CD4-positive, alpha-beta T cell treated with Interleukin-17A for 4 hours (primary cell): ENCODE data around the gene NR6A1.
"Not testable (repeated sequence)": the region's sequence is repeated elsewhere in the genome, so short reads cannot be mapped to it uniquely, and the experiment has no call there.

Experiments used
- DNase-seq: peaks from one replicate; pipeline ENCODE4 v3.0.0-alpha.2; 2020; ENCODE audit warnings: mixed read lengths

NR6A1 gene

DNA sequence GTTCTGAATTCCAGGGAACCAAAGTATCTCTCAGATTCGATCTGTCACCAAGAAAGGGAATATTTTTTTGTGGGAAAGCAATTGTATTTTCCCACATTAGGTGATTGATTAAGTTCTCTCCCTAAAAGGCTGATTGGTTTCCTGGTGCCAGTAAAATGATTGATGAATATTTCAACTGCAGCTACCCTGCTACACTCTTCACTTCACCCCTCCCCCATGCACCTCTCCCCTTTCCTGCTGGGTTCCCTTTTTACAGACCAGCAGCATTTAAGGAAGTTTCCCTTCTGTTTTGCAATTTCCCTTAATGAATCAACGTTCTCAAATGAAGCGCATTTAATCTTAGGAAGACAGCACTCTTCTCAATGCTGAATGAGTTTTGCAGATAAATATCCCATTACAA is 13.1 kb downstream of the NR6A1 start:
- no peak for DNase-seq

- no peak for DNase-seq
Measured at GRCh38 chr9:124757616-124758015, 13.5 kb downstream of the NR6A1 start.

DNA sequence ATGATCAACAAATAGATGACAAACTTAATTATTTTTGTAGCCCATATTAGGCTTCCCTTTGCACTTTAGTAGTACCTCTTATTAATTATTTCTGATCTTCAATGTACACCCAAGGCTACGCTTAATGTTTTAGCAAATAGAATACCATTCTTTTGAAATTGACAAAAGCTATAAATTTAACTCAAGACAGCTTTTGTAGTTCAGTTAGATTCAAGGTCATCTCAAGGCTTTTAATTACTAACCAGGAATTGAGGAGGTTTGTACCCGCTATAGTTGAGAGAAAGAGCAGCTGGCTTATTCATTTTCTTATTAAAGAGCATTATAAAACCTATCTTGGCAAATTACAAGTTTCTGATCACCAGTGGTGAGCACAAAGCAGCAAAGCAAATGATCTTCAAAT is 15.1 kb downstream of the NR6A1 start:
- no peak for DNase-seq

- DNase-seq: no peak
Measured at GRCh38 chr9:124755061-124755460, 16.1 kb downstream of the NR6A1 start.

- DNase-seq: no peak
Measured at GRCh38 chr9:124754289-124754688, 16.8 kb downstream of the NR6A1 start.

GRCh38 chr9:124752967-124753366 is 18.1 kb downstream of the NR6A1 start:
- no peak for DNase-seq

DNA sequence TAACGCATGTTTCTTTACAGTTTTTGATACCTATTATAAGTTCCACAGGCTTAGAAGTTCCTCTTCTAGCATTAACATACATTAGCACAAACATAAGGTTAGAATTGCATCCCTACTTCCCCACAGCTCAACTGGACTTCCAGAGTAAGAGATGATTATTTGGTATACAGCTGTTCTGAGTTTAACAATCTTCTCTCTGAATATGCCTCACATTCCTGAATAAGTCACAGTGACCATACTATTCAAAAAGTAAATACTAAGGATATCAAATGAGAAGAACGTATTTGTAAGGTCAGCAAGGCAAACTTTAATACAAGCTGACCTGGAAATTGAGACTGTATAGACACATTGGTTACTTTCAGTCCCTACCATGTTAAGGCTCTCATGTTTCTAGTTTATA is 21.3 kb downstream of the NR6A1 start:
- DNase-seq: no peak

DNA sequence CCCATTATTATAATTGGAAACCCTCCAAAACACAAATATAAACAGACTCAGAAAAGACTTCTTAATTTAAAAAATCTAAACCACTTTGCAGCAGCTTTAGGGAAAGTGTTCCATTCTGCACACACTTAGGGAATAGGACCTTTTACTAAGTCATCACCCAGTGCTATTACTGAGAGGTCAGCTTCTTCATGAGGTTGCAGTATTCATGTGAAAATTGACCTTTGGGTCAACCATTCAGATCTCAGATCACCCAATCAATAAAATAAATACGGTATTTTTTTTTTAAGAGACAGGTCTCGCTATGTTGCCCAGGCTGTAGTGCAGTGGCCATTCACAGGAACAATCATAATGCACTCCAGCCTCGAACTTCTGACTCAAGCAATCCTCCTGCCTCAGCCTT is 21.8 kb downstream of the NR6A1 start:
- DNase-seq: no peak

GRCh38 chr9:124747065-124747464 is 24.0 kb downstream of the NR6A1 start:
- DNase-seq: no peak

GRCh38 chr9:124743686-124744348 is 27.3 kb downstream of the NR6A1 start:
- DNase-seq: no peak

DNA sequence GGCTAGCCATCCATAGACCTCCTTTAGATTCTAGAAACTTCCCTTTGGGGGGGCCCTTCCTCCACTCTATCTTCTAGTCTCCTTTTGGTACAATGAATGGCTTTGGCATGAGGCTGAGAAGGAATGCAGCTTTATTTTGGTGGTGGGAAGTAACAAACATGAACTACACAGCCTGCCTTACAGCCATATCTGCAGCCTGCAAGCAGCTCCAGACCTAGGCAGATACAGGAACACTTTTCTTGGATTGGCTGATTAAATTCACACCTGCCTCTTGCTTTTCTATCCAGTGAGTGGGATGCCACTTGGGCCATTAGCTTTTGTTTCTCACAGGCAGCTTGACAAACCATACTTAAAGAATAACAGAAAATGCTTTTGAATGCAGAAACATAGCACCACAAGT is 28.2 kb downstream of the NR6A1 start:
- DNase-seq: no peak

- no peak for DNase-seq
Measured at GRCh38 chr9:124741662-124742061, 29.4 kb downstream of the NR6A1 start.

DNA sequence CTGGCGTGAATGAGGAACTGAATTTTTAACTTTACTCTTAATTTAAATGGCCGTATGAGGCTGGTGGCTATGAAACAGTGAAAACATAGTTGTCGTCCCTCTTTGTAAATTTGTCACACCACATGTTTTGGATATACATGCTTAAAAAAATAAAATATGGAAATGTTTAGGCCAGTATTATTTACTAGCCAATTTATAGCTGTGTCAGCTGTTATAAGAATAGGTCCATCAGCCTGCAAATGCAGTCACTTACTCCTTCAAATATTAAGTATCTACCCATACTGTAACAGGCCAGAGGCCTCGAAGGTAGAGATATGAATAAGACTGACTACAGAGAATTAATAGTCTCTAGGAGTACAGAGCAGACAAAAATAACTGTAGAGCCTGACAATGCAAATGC is 30.0 kb downstream of the NR6A1 start:
- no peak for DNase-seq

DNA sequence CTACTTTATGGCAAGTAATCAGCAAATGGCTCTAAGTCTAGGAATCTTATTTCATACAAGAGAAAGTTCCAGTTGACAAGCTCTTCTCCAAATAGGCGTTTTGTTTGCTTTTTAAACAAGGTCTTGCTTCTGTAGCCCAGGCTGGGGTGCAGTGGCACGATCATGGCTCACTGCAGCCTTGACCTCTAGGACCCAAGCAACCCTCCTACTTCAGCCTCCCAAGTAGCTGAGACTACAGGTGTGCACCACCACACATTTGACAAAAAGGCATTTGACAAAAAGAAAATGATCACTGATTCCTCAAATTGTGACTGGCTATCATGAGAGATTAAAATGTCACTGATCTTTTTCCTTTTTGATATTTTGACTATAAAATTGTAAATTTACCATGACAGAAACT is 31.8 kb downstream of the NR6A1 start:
- no peak for DNase-seq

DNA sequence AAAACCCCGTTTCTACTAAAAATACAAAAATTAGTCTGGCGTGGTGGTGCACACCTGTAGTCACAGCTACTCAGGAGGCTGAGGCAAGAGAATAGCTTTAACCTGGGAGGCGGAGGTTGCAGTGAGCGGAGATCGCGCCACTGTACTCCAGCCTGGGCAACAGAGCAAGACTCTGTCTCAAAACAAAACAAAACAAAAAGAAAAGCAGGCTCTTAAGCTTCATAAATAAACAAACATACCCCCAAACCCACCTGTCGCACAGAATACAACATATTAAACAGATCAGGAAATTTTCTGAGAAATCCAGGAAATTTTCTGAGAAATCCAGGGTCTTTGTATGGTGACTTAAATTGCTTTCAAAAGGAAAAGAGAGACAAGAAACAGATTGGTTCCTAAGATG is 33.0 kb downstream of the NR6A1 start:
- DNase-seq: not testable (repeated sequence)

DNA sequence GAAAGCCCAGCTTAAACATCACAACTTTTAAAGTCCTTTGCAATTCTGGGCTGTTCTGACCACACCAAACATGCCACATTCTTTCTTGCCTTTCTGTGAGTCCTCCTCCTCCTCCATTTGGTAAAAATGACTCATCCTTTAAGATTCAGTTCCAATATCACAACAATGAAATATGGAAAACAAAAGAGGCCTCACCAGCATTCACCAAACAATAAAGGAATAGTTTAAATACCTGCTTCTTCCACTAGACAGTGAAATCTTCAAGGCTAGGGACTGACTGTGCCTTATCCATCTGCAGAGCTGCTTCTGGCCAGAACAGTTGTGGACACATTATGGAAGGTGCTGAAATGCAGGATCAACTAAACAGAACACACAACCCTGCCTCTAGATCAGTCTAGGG is 36.0 kb downstream of the NR6A1 start:
- DNase-seq: no peak

DNA sequence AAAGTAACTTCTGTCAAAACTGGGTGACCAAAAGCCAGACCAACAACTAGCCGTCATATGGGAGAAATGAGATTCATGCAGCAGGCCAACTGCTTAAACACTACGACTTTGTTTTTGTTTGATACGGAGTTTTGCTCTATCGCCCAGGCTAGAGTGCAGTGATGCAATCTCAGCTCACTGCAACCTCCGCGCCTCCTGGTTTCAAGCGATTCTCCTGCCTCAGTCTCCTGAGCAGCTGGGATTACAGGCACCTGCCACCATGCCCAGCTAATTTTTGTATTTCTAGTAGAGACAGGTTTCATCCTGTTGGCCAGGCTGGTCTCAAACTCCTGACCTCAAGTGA is 36.4 kb downstream of the NR6A1 start:
- not testable (repeated sequence) for DNase-seq

GRCh38 chr9:124733964-124734740 is 37.0 kb downstream of the NR6A1 start:
- no peak for DNase-seq

GRCh38 chr9:124730772-124731171 is 40.3 kb downstream of the NR6A1 start:
- no peak for DNase-seq

DNA sequence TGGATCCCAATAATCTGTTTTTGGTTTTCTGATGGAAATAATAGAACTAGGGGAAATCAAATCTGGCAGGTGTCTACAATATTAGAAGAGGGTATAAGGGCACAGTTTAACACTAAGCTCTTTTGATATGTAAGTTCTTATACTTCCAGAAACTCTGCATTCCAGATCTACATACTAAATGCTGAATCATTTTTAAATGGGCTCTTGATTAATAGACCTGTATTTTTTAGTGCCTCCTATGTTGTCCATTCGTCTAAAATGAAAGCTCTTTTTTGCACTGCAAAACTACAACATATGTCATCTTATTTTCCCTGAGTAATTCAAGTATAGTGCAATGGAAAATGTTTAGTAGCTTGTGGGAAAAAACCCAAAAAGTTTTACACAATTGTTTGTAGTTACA is 44.2 kb downstream of the NR6A1 start:
- no peak for DNase-seq

DNA sequence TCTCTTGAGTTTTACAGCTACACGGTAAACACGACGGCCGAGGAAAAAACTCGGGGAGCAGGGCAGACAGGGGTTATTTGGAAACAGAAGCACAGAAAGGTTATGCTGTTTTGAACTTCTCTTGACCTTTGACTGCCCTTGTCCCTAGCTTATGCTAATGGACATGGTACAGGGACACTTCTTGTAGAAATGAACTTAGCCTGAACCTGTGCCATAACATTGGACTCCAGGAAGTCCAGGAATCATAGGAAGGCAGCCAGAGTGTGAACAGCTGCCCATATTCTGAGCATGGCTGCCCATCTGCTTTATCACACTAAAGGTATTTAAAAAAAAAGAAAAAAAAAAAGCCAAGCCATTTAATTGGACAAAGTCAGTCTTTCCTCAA is 46.1 kb downstream of the NR6A1 start:
- DNase-seq: no peak

GRCh38 chr9:124724415-124725067 is 46.6 kb downstream of the NR6A1 start:
- DNase-seq: no peak

DNA sequence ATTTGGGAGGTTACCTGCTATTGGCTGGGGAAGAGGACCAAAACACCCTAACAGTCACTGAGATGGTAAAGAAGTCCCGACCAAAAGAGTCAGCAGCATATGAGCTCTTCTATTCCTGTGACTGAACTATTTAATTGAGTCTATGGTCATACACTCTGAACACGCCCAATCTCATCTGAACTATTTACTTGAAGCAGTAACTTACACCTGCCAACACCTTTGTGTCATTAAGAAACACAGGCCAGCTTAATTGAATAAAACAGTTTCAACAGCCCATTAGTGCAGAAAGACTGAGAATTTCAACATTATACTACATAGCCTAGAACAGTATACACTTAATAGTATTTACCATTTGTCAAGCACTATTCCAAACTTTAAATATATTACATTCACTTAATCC is 47.8 kb downstream of the NR6A1 start:
- DNase-seq: no peak
